OCI-LY7 (cell line): ENCODE measurements around the gene CHMP1A. TPM values are rescaled to one million over a fixed set of nuclear protein-coding genes. Genes with fewer than 3 reads are reported as not detected.
"Not testable (repeated sequence)": the region's sequence is repeated elsewhere in the genome, so short reads cannot be mapped to it uniquely, and the experiment has no call there.

Experiments
- BruUV-seq: library from RNA; stranded (reverse); fragments of 400-500 nt; replicated peaks from 2 replicates; lab custom pipeline; 2021; lab: Mats Ljungman, UMichigan
- CTCF ChIA-PET: fragments of 300-600 bp; sonication (Branson Sonifier 250); formaldehyde crosslinking; loops from one replicate; lab custom pipeline; 2022; ENCODE audit warnings: antibody characterized with exemption; ENCODE audit not compliant: unreplicated experiment; lab: Charles Lee
- POLR2A ChIA-PET: fragments of 300-600 bp; sonication (Branson Sonifier 250); formaldehyde crosslinking; loops from one replicate; lab custom pipeline; 2022; ENCODE audit warnings: antibody characterized with exemption; lab: Charles Lee
- DNase-seq: peaks from one replicate; pipeline ENCODE4 v3.0.0-alpha.2; 2015; ENCODE audit warnings: low spot score
- H2AFZ ChIP-seq: fragments of 200-600 bp; sonication (generic), shearing (Covaris generic); 2 replicates; pipeline ENCODE4 v1.6.1; 2014; ENCODE audit warnings: mild to moderate bottlenecking, antibody characterized with exemption, low read length, moderate library complexity
- H3K27ac ChIP-seq: fragments of 200-600 bp; sonication (generic); 2 replicates; pipeline ENCODE4 v1.5.1; 2014; ENCODE audit warnings: mixed run types, low read depth, mild to moderate bottlenecking, moderate library complexity, low read length, inconsistent platforms; ENCODE audit not compliant: poor library complexity, severe bottlenecking
- H3K36me3 ChIP-seq: fragments of 200-600 bp; sonication (generic); 2 replicates; pipeline ENCODE4 v1.6.1; 2014; ENCODE audit warnings: mild to moderate bottlenecking, antibody characterized with exemption, low read length, moderate library complexity, mixed read lengths; ENCODE audit not compliant: insufficient read depth
- H3K4me1 ChIP-seq: fragments of 200-600 bp; sonication (generic); 2 replicates; pipeline ENCODE4 v1.5.1; 2014; ENCODE audit warnings: mild to moderate bottlenecking, low read length; ENCODE audit not compliant: insufficient read depth, poor library complexity, severe bottlenecking
- H3K4me2 ChIP-seq: fragments of 200-600 bp; sonication (generic); 2 replicates; pipeline ENCODE4 v1.6.1; 2014; ENCODE audit warnings: mild to moderate bottlenecking, low read length
- H3K4me3 ChIP-seq: fragments of 200-600 bp; sonication (generic); 2 replicates; pipeline ENCODE4 v1.5.1; 2014; ENCODE audit warnings: mild to moderate bottlenecking, low read depth, low read length; ENCODE audit not compliant: poor library complexity, severe bottlenecking
- H3K79me2 ChIP-seq: fragments of 200-600 bp; sonication (generic); 2 replicates; pipeline ENCODE4 v1.6.1; 2016; ENCODE audit warnings: low read depth, mild to moderate bottlenecking, low read length, moderate library complexity, mixed read lengths; ENCODE audit not compliant: insufficient read depth
- H3K9me2 ChIP-seq: fragments of 200-600 bp; sonication (generic); 2 replicates; pipeline ENCODE4 v1.6.1; 2016; ENCODE audit warnings: mild to moderate bottlenecking, low read length, mixed read lengths; ENCODE audit not compliant: insufficient read depth
- H3K9me3 ChIP-seq: fragments of 200-600 bp; sonication (generic); 2 replicates; pipeline ENCODE4 v1.6.1; 2014; ENCODE audit warnings: mild to moderate bottlenecking, mixed run types, low read length, mixed read lengths
- H4K20me1 ChIP-seq: fragments of 200-600 bp; sonication (generic); 2 replicates; pipeline ENCODE4 v1.6.1; 2014; ENCODE audit warnings: mild to moderate bottlenecking, antibody characterized with exemption, low read length, moderate library complexity, mixed read lengths; ENCODE audit not compliant: insufficient read depth
- CTCF ChIP-seq: fragments of 200-600 bp; sonication (generic); conservative IDR thresholded peaks from 2 replicates; pipeline ENCODE4 v1.5.1; 2014; ENCODE audit warnings: mild to moderate bottlenecking, antibody characterized with exemption, low read length, moderate library complexity, mixed read lengths
- EZH2phosphoT487 ChIP-seq: fragments of 200-600 bp; sonication (generic); IDR thresholded peaks from 2 replicates; pipeline ENCODE4 v1.6.1; 2018; ENCODE audit warnings: low read depth, borderline replicate concordance, mild to moderate bottlenecking, mixed run types, antibody characterized with exemption, low read length, moderate library complexity, mixed read lengths
- intact Hi-C: fragments of 100-400 bp; cut with micrococcal nuclease; formaldehyde crosslinking; loops from one replicate; pipeline ENCODE4 v1.10.0; 2022; ENCODE audit not compliant: unreplicated experiment
- total RNA-seq, 2 experiments: library from RNA; depleted of rRNA in 1 of 2; stranded (reverse); fragments of >200 nt in 1 of 2; shearing (Covaris generic) in 1 of 2; gene quantifications; 2 replicates each; pipeline ENCODE4 v1.2.3, GENCODE V29; 2014 to 2022

The CHMP1A gene
- total RNA-seq, 2 experiments from 2014 or later = 53.1 to 76.2 TPM

GRCh38 chr16:89685916-89686315 is 28.4 kb upstream of the CHMP1A start:
- H3K36me3 ChIP-seq = peaks cover 39% of the 10 kb centered on the region
- no peak overlapping the region for H2AFZ ChIP-seq
- no peaks in the 10 kb centered on the region for H3K9me2 ChIP-seq
- peaks cover 13% of the 10 kb centered on the region for H3K4me1 ChIP-seq
- intact Hi-C loops = no loop called here
- no peaks in the 10 kb centered on the region for H4K20me1 ChIP-seq
- DNase-seq = no peak
- H3K79me2 ChIP-seq = peaks cover 25% of the 10 kb centered on the region; the same call in 1 of the 2 replicates
- TF ChIP-seq CTCF (no peak), EZH2phosphoT487 (no peak)
- no peak overlapping the region for H3K27ac ChIP-seq
- ChIA-PET CTCF (no interaction called here), POLR2A (no interaction called here)
- H3K4me3 ChIP-seq = peak overlapping the region; percentile 74
- peaks cover 8% of the 10 kb centered on the region; the same call in 1 of the 2 replicates for H3K9me3 ChIP-seq
- peak overlapping the region; percentile 100 for H3K4me2 ChIP-seq
- BruUV-seq = no TSS peak

GRCh38 chr16:89678258-89678657 is 20.8 kb upstream of the CHMP1A start:
- BruUV-seq = no TSS peak
- Histone ChIP-seq H3K9me3 (peaks cover 24% of the 10 kb centered on the region; the same call in 1 of the 2 replicates), H3K4me1 (no peaks in the 10 kb centered on the region), H3K4me2 (no peak overlapping the region), H3K36me3 (no peaks in the 10 kb centered on the region; the same call in 1 of the 2 replicates), H2AFZ (no peak overlapping the region), H4K20me1 (no peaks in the 10 kb centered on the region), H3K4me3 (no peak overlapping the region), H3K9me2 (no peaks in the 10 kb centered on the region), H3K79me2 (no peaks in the 10 kb centered on the region), H3K27ac (no peak overlapping the region)
- POLR2A ChIA-PET = no interaction called here
- DNase-seq = peak; percentile 58
- intact Hi-C loops = no loop called here
- CTCF ChIA-PET = no interaction called here
- TF ChIP-seq EZH2phosphoT487 = no peak
- TF ChIP-seq CTCF = no peak

- Histone ChIP-seq H3K9me2 (no peaks in the 10 kb centered on the region), H3K4me2 (no peak overlapping the region), H3K79me2 (no peaks in the 10 kb centered on the region), H3K4me3 (no peak overlapping the region), H3K36me3 (no peaks in the 10 kb centered on the region), H3K9me3 (0 out of 2 replicates have a peak, but pooled peaks cover 3% of the 10 kb centered on the region), H4K20me1 (no peaks in the 10 kb centered on the region), H3K27ac (no peak overlapping the region), H2AFZ (no peak overlapping the region), H3K4me1 (no peaks in the 10 kb centered on the region)
- TF ChIP-seq CTCF = no peak
- BruUV-seq = no TSS peak
- no peak for DNase-seq
- intact Hi-C loops = no loop called here
- ChIA-PET POLR2A (no interaction called here), CTCF (no interaction called here)
These were observed 14.9 kb upstream of the CHMP1A start for GRCh38 chr16:89672177-89672941.

- DNase-seq, H3K79me2 ChIP-seq, H3K4me2 ChIP-seq, H3K9me3 ChIP-seq, H3K4me3 ChIP-seq, H4K20me1 ChIP-seq, H3K36me3 ChIP-seq, H3K27ac ChIP-seq, CTCF ChIA-PET, H3K4me1 ChIP-seq, BruUV-seq, H3K9me2 ChIP-seq, intact Hi-C loops, H2AFZ ChIP-seq: not testable (repeated sequence)
- POLR2A ChIA-PET = interaction anchor here (0.6 kb wide), 1 partner anchor 107 kb away, joined by 3 read pairs; no protein-coding TSS in a partner anchor
These were observed 14.1 kb upstream of the CHMP1A start for GRCh38 chr16:89671565-89671964.
